ENCODE results near the gene KCNH2. TPM values are rescaled to one million over a fixed set of nuclear protein-coding genes. Genes with fewer than 3 reads are reported as not detected.

KCNH2 gene
- total RNA-seq, 1 donor from 2014 or later, result 0.23 TPM

DNA sequence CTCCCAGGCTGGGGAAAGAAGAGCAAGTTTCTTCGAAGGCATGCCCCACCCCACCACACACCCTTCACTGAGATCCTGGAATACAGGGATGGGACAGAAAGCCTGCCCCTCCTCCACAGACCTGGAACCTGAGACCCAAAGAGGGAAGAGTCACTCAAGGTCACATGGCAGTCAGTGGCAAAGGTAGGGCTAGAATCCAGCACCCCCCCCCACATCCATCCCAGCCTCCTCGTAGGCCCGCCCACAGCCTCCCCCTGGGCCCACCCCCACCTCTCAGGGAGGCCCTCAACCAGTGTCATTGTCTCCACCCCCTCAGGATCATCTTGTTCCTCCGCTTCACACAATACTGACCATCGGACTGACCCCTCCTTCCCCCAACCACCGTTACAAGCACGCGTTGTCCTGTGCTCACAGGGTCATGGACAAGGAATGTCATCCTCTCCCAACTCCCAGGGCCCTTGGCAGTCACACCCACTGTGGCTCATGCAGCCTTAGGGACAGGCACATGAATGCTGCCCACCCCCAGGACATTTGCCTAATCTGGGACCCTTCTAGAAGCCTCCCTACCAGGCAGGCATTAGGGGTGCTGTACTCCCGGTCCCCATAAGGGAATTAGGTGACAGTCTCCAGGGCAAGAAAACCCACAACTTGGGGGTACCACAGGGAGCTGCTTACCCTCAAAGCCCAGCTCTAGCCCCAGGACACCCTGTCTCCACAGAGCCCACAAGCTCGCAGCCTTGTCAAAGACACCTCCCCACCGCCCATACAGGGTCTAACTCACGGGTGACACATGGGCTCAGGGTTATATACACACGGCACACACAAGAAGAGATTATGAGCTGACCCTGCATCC is 1.4 kb downstream of the KCNH2 start:
- intact Hi-C loops (cut with micrococcal nuclease), result loop anchor here (5.0 to 10.0 kb wide), 2 partner anchors 36 to 108 kb away; partner anchors contain the start of genes AGAP3, FASTK and TMUB1

GRCh38 chr7:150975536-150976319 is 2.4 kb downstream of the KCNH2 start:
- intact Hi-C loops (cut with micrococcal nuclease), result loop anchor here (5.0 to 10.0 kb wide), 2 partner anchors 37 to 109 kb away; partner anchors contain the start of genes AGAP3, FASTK and TMUB1

GRCh38 chr7:150974468-150975391 is 3.4 kb downstream of the KCNH2 start:
- intact Hi-C loops (cut with micrococcal nuclease), result loop anchor here (1.0 to 10.0 kb wide), 3 partner anchors 38 to 110 kb away; partner anchors contain the start of genes AGAP3, FASTK and TMUB1

DNA sequence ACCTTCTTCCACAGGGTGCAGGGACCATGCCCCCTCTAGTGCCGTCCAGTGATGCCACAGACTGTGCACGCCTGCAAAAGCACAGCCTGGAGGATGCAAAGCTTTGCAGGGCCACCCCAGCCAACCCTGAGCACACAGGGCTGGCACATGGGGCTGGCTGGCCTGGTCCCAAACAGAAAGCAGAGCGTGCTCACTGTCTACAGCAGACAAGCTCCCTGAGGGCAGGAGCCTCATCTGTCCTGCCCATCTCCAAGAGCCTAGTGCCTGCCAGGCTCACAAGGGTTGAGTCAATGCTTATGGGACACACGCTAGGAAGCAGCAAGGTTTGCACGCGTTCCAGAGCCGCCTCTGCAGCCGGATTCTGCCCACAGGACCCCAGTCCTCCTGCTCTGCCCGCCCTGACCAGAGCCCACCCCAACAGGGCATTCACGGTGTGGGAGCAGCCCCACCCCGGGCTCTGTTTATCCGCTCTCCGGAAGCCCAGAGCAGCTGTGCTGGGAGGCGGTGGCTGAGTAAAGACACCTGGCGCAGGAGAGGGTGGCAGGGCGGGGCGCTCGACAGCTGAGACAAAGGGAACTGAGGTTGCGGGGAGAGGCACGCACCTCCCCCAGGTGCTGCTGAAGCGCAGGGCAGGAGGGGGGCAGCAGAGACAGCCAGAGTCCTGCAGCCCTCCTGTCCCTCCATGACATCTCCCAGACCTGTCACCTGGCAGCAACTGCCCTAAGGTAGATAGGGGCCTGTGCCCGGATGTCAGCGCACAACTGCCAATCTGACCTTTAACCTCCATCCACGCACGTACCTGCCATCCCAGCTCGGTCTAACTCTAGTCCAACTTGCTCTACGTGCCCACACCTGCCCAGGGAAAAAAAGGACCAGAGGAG is 4.3 kb downstream of the KCNH2 start:
- intact Hi-C loops (cut with micrococcal nuclease), result loop anchor here (1.0 to 10.0 kb wide), 2 partner anchors 84 to 111 kb away; partner anchors contain the start of genes AGAP3, FASTK and TMUB1

GRCh38 chr7:150972741-150973140 is 5.4 kb downstream of the KCNH2 start:
- intact Hi-C loops (cut with micrococcal nuclease), result loop anchor here (10.0 kb wide), 1 partner anchor 112 kb away; the partner anchor contains the start of genes AGAP3, FASTK and TMUB1

DNA sequence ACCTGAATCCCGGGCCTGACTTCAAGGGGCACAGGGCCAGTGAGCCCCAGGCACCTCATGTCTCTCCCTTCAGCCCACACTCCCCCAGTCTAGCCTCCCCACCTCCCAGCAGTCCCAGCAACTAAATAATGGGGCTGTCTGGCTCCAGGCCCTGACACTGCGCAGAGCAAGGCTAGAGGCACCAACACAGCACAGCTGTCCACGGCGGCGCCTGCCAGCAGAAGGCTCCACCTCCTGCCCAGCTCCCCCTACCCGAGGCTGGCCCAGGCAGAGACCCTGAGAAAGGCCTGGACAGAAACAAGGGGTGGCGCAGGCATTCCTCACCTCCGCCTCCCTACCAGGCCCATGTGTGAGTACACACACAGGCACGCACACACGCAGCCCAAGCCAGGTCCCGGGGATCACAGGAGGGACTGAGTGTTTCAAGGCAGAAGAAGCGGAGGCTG is 6.1 kb downstream of the KCNH2 start:
- intact Hi-C loops (cut with micrococcal nuclease), result loop anchor here (10.0 kb wide), 1 partner anchor 113 kb away; the partner anchor contains the start of genes AGAP3, FASTK and TMUB1

- intact Hi-C loops (cut with micrococcal nuclease), result loop anchor here (10.0 kb wide), 1 partner anchor 113 kb away; the partner anchor contains the start of genes AGAP3, FASTK and TMUB1
Measured at GRCh38 chr7:150971242-150972022, 6.7 kb downstream of the KCNH2 start.

- intact Hi-C loops (cut with micrococcal nuclease), result loop anchor here (10.0 kb wide), 1 partner anchor 114 kb away; the partner anchor contains the start of genes AGAP3, FASTK and TMUB1
Measured at GRCh38 chr7:150970424-150970823, 7.7 kb downstream of the KCNH2 start.

DNA sequence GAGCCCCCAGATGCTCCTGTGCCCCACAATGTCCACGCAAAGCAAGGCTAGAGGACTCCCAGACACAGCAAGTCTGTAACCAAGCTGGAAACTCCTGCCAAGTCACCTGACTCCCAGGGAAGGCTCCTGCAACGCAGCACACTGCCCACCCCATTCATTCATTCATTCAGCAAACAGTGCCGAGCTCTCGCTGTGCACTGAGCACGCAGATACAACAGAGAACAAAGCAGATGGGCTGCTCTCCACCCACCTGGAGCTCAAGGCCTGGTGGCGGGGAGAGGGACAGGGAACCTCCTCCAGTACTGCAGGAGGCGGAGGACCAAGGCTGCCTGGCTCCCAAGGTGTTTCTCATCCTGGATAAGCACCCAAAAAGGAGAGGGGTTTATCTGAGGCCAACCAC is 8.6 kb downstream of the KCNH2 start:
- intact Hi-C loops (cut with micrococcal nuclease), result no loop called here

GRCh38 chr7:150968734-150969372 is 9.3 kb downstream of the KCNH2 start:
- intact Hi-C loops (cut with micrococcal nuclease), result no loop called here

DNA sequence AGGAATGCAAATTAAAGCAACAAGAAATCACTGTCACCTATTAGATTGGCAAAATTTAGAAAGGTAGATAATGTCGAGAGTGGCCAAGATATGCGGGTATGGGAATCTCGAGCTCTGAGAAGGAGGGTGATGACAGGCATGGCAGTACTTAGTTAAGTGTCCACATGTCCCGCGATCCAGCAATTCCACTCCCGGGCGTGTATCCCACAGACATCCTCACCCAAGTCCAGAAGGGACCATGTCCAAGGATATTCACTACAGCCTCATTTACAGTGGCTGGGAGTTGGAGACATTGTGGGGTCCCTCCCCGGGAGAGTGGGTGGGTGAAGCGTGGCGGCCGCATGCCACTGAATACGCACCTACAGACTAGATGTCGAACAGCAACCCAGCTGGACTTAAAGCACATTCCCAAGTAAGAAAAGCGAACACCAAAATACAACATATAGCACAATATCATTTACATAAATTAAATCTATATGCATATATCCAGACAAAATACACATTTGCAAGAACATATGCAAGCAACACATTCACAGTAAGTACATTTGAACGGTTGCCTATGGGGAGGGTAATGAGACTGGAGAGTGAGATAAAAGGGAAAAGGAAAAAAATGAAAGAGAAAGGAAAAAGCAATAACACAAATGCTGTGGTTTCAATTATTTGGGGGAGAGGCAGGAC is 9.9 kb downstream of the KCNH2 start:
- intact Hi-C loops (cut with micrococcal nuclease), result no loop called here

- intact Hi-C loops (cut with micrococcal nuclease), result no loop called here
Measured at GRCh38 chr7:150967349-150967748, 10.8 kb downstream of the KCNH2 start.

DNA sequence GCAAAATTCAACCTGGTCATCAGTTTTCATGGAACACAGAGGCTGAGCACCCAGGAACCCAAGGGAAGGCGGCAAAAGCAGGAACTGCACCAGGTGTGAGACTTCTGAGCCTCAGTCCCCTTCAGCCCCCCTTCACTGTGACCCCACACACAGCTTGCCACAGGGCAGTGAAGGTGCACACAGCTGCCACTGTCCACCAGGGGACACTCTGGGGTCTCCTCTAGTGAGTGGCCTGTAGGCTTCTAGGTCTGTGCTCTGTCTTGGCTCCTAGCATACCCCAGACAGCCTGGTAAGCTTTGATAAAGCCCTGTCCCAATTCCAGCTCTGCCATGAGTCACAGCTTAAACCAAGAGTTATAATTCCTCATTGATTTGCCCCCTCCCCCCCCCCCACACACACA is 12.1 kb downstream of the KCNH2 start:
- intact Hi-C loops (cut with micrococcal nuclease), result no loop called here

GRCh38 chr7:150965273-150965830 is 12.8 kb downstream of the KCNH2 start:
- intact Hi-C loops (cut with micrococcal nuclease), result no loop called here

DNA sequence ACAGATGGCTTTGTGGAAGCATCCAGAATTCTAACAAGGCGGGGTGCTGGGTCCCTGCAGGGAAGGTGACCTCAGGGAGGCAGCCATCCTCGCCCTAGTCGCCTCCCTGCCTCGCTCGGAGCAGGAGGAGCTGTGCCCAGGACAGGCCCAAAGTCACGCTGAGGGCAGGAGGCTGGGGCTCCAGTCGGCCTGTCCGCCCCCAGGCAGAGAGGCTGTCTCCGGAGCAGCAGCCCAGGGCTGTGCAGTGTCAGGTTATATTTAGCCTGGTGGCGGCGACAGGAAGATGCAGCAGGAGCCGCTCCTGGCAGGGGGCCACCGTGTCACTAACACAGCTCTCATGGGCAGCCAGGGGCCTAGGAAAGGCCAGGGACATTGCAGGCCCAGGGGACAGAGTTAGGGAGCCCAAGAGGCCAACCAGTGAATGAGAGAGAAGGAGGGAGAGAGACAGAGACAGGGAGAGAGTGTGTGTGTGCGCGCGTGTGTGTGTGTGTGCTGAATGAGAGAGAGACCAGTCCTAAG is 13.5 kb downstream of the KCNH2 start:
- intact Hi-C loops (cut with micrococcal nuclease), result no loop called here

GRCh38 chr7:150963707-150964559 is 14.2 kb downstream of the KCNH2 start:
- intact Hi-C loops (cut with micrococcal nuclease), result loop anchor here (1.0 to 2.0 kb wide), 3 partner anchors 24 to 147 kb away; no protein-coding TSS in a partner anchor

Data from T-helper 2 cell treated with Interferon-gamma antibody and Interleukin-4, amounts not matched to agents 100 ng/mL and 5 ng/mL, for 36 hours (primary cell).